ENCODE data around the gene PRDM12. TPM values are rescaled to one million over a fixed set of nuclear protein-coding genes. Genes with fewer than 3 reads are reported as not detected.

The PRDM12 gene
- total RNA-seq, 1 experiment from 2014 or later: not detected

DNA sequence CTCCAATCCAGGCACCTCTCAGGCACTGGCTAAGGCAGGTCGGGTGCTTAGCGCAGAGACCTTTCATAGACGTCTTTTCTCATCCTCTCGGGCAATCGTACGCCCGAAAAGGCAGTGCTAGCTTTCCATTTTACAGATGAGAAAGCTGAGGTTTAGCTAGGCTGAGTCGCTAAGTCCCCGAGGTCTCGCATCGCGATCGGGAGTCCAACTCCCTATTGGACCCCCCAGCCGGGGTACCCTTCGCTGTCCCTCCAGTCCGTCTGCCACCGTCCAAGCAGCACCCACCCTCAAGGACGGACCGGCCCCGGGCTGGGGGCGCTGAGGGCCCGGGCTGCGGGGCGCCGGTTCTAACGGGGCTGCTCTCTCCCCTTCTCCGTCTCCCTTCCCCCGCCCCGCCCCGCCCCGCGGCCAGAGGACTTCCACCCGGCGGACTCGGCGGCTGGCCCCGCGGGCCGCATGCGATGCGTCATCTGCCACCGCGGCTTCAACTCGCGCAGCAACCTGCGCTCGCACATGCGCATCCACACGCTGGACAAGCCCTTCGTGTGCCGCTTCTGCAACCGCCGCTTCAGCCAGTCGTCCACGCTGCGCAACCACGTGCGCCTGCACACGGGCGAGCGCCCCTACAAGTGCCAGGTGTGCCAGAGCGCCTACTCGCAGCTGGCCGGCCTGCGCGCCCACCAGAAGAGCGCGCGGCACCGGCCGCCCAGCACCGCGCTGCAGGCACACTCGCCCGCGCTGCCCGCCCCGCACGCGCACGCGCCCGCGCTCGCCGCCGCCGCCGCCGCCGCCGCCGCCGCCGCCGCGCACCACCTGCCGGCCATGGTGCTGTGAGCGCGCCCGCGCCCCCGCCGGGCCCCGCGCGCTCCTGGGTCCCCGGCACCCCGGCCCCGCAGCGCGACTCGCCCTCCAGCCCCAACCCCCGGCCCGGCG is 16.7 kb downstream of the PRDM12 start:
- TF ChIP-seq, protein P1, sequence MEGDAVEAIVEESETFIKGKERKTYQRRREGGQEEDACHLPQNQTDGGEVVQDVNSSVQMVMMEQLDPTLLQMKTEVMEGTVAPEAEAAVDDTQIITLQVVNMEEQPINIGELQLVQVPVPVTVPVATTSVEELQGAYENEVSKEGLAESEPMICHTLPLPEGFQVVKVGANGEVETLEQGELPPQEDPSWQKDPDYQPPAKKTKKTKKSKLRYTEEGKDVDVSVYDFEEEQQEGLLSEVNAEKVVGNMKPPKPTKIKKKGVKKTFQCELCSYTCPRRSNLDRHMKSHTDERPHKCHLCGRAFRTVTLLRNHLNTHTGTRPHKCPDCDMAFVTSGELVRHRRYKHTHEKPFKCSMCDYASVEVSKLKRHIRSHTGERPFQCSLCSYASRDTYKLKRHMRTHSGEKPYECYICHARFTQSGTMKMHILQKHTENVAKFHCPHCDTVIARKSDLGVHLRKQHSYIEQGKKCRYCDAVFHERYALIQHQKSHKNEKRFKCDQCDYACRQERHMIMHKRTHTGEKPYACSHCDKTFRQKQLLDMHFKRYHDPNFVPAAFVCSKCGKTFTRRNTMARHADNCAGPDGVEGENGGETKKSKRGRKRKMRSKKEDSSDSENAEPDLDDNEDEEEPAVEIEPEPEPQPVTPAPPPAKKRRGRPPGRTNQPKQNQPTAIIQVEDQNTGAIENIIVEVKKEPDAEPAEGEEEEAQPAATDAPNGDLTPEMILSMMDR (conservative IDR thresholded peaks at IDR 0.05): no peak
- Histone ChIP-seq H3K56ac (ENCODE audit: insufficient read length, low read depth, low read length) (no peak overlapping the region), H3K9ac (ENCODE audit: extremely low read depth, insufficient read length, low read length) (no peak overlapping the region), H4K5ac (ENCODE audit: insufficient read length, low read depth, low read length) (no peak overlapping the region), H4K91ac (ENCODE audit: insufficient read length, low read depth, low read length) (no peak overlapping the region), H3K9me3 (ENCODE audit: control insufficient read depth, low read depth, low read length) (no peaks in the 10 kb centered on the region), H3K18ac (ENCODE audit: insufficient read length, low read depth, low read length) (no peak overlapping the region), H3K79me1 (ENCODE audit: insufficient read depth, low read depth, low read length, poor library complexity, severe bottlenecking) (no peaks in the 10 kb centered on the region), H3K4ac (ENCODE audit: low read depth, low read length) (no peak overlapping the region), H3K23ac (ENCODE audit: insufficient read length, low read depth, low read length) (no peak overlapping the region), H3K27ac (ENCODE audit: insufficient read length, low read depth, low read length) (no peak overlapping the region), H3K23me2 (ENCODE audit: insufficient read length, low read depth, low read length, poor library complexity, severe bottlenecking) (peaks cover 6% of the 10 kb centered on the region), H2BK12ac (ENCODE audit: insufficient read length, low read depth, low read length) (no peak overlapping the region), H2BK20ac (ENCODE audit: low read depth, low read length, poor library complexity, severe bottlenecking) (no peak overlapping the region), H3K79me2 (ENCODE audit: insufficient read depth, low read length) (no peaks in the 10 kb centered on the region), H4K8ac (replicated peaks; ENCODE audit: insufficient read length, low read depth, low read length) (no peak overlapping the region), H3K27me3 (ENCODE audit: insufficient read depth, low read length) (peaks cover 10% of the 10 kb centered on the region), H2BK120ac (ENCODE audit: low read depth, low read length, poor library complexity, severe bottlenecking) (no peak overlapping the region), H4K20me1 (ENCODE audit: control insufficient read depth, insufficient read depth, insufficient read length) (no peaks in the 10 kb centered on the region), H2AFZ (ENCODE audit: low read length) (no peak overlapping the region), H2BK15ac (ENCODE audit: low read depth, low read length) (no peak overlapping the region), H3K4me2 (ENCODE audit: insufficient read depth, insufficient read length, low read length) (peak overlapping the region; percentile 68), H3T11ph (ENCODE audit: low read length) (no peak overlapping the region), H2AK5ac (ENCODE audit: insufficient read length, low read length) (no peak overlapping the region), H2BK5ac (ENCODE audit: insufficient read length, low read length) (no peak overlapping the region), H3K14ac (ENCODE audit: insufficient read depth, low read length) (0 out of 2 replicates have a peak overlapping the region, but pooled peaks have one; percentile 55), H3K4me1 (ENCODE audit: insufficient read depth, low read length) (no peaks in the 10 kb centered on the region)
- H3K9me3 Mint-ChIP-seq: peaks cover 8 to 10% of the 10 kb centered on the region in 2 experiments
- no CpG with 5 or more reads among the region's 116 CpGs for WGBS (ENCODE audit: extremely low coverage, insufficient read length, low lambda C conversion rate)
- H3K36me3 Mint-ChIP-seq (ENCODE audit: insufficient read depth in 1 of 3, low read depth in 3 of 3): no peaks in the 10 kb centered on the region; a peak in 1 of 7 replicates
- H3K27me3 Mint-ChIP-seq (ENCODE audit: low read depth): peaks cover 62% of the 10 kb centered on the region
- DNase-seq: peak; percentile 83
- H3K4me3 Mint-ChIP-seq: peak overlapping the region; percentile 60 to 85
- no peak overlapping the region for H3K27ac Mint-ChIP-seq
- H3K4me1 Mint-ChIP-seq: peaks cover 2 to 3% of the 10 kb centered on the region in 2 experiments; a peak in 2 of 4 replicates
